Vagina (tissue), 2 donors: ENCODE data around the gene ERVH48-1. TPM values are rescaled to one million over a fixed set of nuclear protein-coding genes. Genes with fewer than 3 reads are reported as not detected.
"Not testable (repeated sequence)": the region's sequence is repeated elsewhere in the genome, so short reads cannot be mapped to it uniquely, and the experiment has no call there.

Experiments used
- DNase-seq, 2 donors: peaks; one replicate each; pipeline ENCODE4 v3.0.0-alpha.2; 2017; ENCODE audit errors: extremely low spot score in 2 of 2
- H3K27ac ChIP-seq: fragments of 200-600 bp; sonication (generic); one replicate; pipeline ENCODE4 v1.5.1; 2019
- H3K27me3 ChIP-seq: fragments of 200-600 bp; sonication (generic); one replicate; pipeline ENCODE4 v1.5.1; 2019
- H3K36me3 ChIP-seq, 2 donors: fragments of 200-600 bp; sonication (generic); one replicate each; pipeline ENCODE4 v1.5.1; 2017 to 2019
- H3K4me1 ChIP-seq: fragments of 200-600 bp; sonication (generic); one replicate; pipeline ENCODE4 v1.5.1; 2019
- H3K4me3 ChIP-seq, 2 donors: fragments of 200-600 bp; sonication (generic); 1 replicate in 1 of 2; 2 replicates in 1 of 2; pipeline ENCODE4 v1.5.1; 2016 to 2019
- H3K9me3 ChIP-seq: fragments of 200-600 bp; sonication (generic); one replicate; pipeline ENCODE4 v1.5.1; 2019
- POLR2A ChIP-seq, 2 donors: fragments of 450-650 bp; IDR thresholded peaks; one replicate each; pipeline ENCODE4 v1.6.1; 2017; ENCODE audit warnings: antibody characterized with exemption in 2 of 2, mild to moderate bottlenecking in 2 of 2, moderate library complexity in 2 of 2
- POLR2AphosphoS5 ChIP-seq, 2 donors: sonication (generic); formaldehyde crosslinking; IDR thresholded peaks; one replicate each; pipeline ENCODE4 v1.9.0; 2017; ENCODE audit warnings: antibody characterized with exemption in 2 of 2, mild to moderate bottlenecking in 2 of 2, low read depth in 1 of 2; ENCODE audit not compliant: insufficient read depth in 1 of 2
- intact Hi-C: fragments of 100-400 bp; cut with DNase I; formaldehyde crosslinking; loops from one replicate; pipeline ENCODE4 v1.15.1; 2023
- total RNA-seq: library from RNA; depleted of rRNA; stranded (reverse); fragments of >200 nt; gene quantifications from one replicate; pipeline ENCODE4 v1.2.3, GENCODE V29; 2016
- TF ChIP-seq, protein P1 (sequence below), 3 experiments: fragments of 450-650 bp in 2 of 3; fragments of 200-600 bp in 1 of 3; sonication (generic) in 1 of 3; IDR thresholded peaks; one replicate each; pipeline ENCODE4 v1.5.1; 2017 to 2019; ENCODE audit warnings: antibody characterized with exemption in 3 of 3, mild to moderate bottlenecking in 2 of 3, moderate library complexity in 2 of 3

Gene ERVH48-1
- total RNA-seq, 1 donor from 2014 or later, result not detected

DNA sequence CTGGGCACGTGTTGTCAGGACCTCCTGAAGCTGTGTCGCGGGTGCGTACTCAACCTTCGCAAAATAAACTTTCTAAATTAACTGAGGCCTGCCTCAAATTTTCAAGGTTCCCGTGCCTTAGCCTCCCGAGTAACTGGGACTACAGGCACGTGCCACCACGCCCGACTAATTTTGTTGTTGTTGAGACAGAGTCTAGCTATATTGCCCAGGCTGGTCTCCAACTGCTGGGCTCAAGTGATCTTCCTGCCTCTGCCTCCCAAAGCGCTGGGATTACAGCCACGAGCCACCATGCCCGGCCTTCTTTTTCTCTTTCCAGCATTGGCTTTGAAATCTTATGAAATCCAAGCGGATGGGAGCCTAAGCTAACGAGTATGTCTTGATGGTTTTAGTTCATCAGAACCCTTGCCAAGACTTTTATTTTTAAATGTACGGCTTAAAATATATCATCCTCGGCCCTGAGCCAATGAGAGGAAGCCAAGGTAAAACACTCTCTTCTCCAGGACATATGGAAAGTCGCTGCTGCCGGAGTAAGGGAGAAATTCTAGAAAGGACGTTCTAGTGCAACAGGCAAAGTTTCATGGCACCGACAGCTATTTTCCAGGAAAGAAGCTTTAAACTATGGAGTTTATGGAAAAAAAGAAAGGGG is 12.7 kb upstream of the ERVH48-1 start:
- intact Hi-C loops, result no loop called here
- Histone ChIP-seq H3K27me3 (no peaks in the 10 kb centered on the region), H3K4me1 (peaks cover 18% of the 10 kb centered on the region), H3K9me3 (no peaks in the 10 kb centered on the region), H3K4me3 (no peak overlapping the region), H3K27ac (no peak overlapping the region), H3K36me3 (no peaks in the 10 kb centered on the region)
- TF ChIP-seq POLR2A (IDR thresholded peaks at IDR 0.05), result no peak
- TF ChIP-seq, protein P1, sequence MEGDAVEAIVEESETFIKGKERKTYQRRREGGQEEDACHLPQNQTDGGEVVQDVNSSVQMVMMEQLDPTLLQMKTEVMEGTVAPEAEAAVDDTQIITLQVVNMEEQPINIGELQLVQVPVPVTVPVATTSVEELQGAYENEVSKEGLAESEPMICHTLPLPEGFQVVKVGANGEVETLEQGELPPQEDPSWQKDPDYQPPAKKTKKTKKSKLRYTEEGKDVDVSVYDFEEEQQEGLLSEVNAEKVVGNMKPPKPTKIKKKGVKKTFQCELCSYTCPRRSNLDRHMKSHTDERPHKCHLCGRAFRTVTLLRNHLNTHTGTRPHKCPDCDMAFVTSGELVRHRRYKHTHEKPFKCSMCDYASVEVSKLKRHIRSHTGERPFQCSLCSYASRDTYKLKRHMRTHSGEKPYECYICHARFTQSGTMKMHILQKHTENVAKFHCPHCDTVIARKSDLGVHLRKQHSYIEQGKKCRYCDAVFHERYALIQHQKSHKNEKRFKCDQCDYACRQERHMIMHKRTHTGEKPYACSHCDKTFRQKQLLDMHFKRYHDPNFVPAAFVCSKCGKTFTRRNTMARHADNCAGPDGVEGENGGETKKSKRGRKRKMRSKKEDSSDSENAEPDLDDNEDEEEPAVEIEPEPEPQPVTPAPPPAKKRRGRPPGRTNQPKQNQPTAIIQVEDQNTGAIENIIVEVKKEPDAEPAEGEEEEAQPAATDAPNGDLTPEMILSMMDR (IDR thresholded peaks at IDR 0.05), result no peak
- no peak for TF ChIP-seq POLR2AphosphoS5 (IDR thresholded peaks at IDR 0.05; ENCODE audit: insufficient read depth in 1 of 2, low read depth in 1 of 2)
- DNase-seq, result no peak

DNA sequence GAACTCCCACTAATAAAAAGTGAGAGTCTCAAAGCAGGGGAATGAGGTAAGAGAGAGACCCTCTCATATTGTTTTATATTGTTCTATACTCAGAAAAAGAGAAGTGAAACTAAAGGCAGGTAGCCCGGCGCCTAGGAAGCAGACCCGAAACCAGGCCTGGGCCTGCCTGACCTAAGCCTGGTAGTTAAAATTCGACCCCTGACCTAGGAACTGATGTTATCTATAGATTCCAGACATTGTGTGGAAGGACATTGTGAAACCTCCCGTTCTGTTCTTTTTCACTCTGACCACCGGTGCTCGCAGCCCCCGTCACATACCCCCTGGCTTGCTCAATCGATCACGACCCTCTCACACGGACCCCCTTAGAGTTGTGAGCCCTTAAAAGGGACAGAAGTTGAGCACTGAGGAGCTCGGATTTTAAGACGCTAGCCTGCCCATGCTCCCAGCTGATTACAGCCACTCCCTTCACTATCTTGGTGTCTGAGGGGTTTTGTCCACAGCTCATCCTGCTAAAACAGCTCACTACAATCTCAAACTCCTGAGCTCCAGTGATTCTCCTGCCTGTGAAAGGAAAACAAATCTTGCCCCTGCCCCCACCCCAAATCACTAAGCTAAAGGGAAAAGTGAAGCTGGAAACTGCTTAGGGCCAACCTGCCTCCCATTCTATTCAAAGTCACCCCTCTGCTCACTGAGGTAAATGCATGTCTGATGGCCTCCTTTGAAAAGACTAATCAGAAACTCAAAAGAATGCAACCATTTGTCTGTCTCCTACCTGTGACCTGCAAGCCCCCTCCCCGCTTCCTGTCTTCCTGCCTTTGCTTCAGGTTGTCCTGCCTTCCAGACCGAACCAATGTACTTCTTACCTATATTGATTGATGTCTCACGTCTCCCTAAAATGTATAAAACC is 11.9 kb upstream of the ERVH48-1 start:
- peaks cover 23% of the 10 kb centered on the region for H3K4me1 ChIP-seq
- DNase-seq, H3K36me3 ChIP-seq: not testable (repeated sequence)

DNA sequence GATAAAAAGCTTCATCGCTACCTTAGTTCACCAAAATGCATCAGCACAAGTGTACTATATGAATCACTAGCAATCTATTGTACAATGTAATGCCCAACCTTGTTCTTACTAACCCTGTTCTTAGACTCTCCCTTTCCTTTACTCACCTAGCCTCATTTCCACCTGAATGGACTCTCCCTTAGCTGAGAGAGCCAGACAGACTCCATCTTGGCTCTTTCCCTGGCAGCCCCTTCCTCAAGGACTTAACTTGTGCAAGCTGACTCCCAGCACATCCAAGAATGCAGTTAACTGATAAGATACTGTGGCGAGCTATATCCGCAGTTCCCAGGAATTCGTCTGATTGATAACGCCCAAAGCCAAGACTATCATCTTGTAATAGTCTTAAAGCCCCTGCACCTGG is 10.9 kb upstream of the ERVH48-1 start:
- DNase-seq, H3K27ac ChIP-seq, H3K4me3 ChIP-seq, H3K9me3 ChIP-seq, H3K36me3 ChIP-seq, intact Hi-C loops, H3K27me3 ChIP-seq: not testable (repeated sequence)
- H3K4me1 ChIP-seq, result peaks cover 23% of the 10 kb centered on the region

More for the DNA sequence above, 11.9 kb upstream of the ERVH48-1 start:
- H3K27ac ChIP-seq, intact Hi-C loops, H3K4me3 ChIP-seq, H3K9me3 ChIP-seq, H3K27me3 ChIP-seq: not testable (repeated sequence)

DNA sequence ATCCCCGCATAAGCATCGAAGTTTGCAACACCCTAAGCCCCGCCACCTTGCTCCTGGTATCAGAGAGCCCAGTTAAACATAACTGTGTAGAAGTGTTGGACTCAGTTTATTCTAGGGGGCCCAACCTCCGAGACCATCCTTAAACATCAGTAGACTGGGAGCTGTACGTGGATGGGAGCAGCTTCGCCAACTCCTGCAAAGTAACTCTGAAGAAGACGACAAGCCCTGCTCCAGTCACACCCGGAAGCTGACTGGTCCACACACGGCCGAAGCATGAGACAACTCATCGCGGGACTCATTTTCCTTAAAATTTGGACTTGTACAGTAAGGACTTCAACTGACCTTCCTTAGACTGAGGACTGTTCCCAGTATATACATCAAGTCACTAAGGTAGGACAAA is 8.5 kb upstream of the ERVH48-1 start:
- H3K36me3 ChIP-seq, H3K4me1 ChIP-seq, intact Hi-C loops, DNase-seq, H3K27ac ChIP-seq, H3K9me3 ChIP-seq, H3K27me3 ChIP-seq, H3K4me3 ChIP-seq: not testable (repeated sequence)

DNA sequence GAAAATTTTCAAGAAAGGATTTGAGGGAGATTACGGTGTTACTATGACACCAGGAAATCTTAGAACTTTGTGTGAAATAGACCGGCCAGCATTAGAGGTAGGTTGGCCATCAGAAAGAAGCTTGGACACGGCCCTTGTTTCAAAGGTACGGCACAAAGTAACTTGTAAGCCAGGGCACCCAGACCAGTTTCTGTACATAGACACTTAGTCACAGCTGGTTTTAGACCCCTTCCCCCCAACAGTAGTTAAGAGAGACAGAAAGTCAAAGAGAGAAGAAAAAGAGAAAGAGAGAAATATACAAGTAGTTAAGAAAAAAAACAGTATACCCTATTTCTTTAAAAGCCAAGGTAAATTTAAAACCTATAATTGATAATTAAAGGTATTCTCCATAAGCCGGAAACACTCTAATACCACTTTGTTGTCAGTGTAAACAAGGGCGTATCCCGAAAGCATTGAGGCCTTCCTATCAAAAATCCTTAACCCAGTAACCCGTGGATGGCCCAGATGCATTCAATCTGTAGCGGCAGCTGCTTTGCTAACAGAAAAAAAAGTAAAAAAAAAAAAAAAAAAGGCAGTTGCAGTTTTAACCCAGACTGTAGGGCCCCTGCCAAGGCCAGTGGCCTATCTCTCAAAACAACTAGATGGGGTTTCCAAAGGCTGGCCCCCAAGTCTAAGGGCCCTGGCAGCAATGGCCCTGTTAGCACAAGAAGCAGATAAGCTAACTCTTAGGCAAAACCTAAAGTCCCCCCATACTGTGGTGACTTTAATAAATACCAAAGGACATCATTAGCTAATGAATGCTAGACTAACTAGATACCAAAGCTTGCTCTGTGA is 7.9 kb upstream of the ERVH48-1 start:
- not testable (repeated sequence) for H3K4me3 ChIP-seq, H3K27ac ChIP-seq

DNA sequence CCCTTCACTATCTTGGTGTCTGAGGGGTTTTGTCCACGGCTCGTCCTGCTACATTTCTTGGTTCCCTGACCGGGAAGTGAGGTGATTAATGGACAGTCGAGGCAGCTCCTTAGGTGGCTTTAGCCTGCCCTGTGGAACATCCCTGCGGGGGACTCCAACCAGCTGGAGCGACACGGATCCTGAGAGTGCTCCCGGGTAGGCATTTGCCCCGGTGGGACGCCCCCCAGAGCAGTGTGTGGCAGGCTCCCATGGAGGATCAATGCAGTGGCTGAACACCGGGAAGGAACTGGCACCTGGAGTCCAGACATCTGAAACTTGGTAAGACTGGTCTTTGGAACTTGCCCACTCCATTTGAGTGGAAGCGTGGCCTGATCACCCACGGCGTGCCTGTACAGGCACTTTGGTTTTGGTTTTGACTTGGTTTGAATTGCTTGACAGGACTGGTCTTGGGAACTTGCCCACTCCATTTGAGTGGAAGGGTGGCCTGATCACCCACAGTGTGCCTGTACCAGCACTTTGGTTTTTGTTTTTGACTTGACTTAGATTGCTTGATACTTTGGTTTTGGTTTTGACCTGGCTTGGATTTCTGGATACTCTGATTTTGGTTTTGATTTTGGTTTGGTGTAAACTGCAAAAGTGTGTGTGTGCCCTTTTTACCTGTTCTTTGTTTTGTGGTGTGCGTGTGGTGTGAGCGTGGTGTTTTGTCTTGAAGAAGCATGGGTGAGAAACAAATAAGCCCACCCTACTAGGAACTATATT is 7.1 kb upstream of the ERVH48-1 start:
- intact Hi-C loops, DNase-seq, H3K9me3 ChIP-seq, H3K4me1 ChIP-seq, H3K4me3 ChIP-seq, H3K27ac ChIP-seq, H3K36me3 ChIP-seq, H3K27me3 ChIP-seq: not testable (repeated sequence)

More for the DNA sequence above, 7.9 kb upstream of the ERVH48-1 start:
- intact Hi-C loops, H3K36me3 ChIP-seq, H3K4me1 ChIP-seq, DNase-seq, H3K27me3 ChIP-seq, H3K9me3 ChIP-seq: not testable (repeated sequence)

DNA sequence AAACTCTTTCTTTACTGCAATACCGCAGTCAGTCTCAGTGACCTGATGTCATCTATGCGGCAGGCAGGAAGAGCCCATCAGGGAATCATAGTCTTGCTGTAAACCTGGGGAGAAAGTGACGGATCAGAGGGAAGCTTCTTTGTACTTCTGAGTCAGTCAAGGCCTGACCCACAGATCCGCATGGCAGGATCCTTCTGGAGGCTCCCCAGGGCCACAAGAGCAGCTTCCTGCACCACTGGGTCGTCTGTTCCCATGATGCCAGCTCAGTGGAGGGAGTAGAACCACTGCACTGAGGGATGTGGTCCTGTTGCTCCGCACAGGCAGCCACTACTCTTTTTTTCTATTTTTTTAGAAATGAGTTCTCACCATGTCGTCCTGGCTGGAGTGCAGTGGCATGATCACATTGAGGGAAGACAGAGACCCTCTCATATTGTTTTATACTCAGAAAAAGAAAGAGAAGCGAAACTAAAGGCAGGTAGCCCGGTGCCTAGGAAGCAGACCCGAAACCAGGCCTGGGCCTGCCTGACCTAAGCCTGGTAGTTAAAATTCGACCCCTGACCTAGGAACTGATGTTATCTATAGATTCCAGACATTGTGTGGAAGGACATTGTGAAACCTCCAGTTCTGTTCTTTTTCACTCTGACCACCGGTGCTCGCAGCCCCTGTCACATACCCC is 6.3 kb upstream of the ERVH48-1 start:
- no peaks in the 10 kb centered on the region for H3K27me3 ChIP-seq
- H3K4me3 ChIP-seq, result no peak overlapping the region
- H3K4me1 ChIP-seq, result peaks cover 4% of the 10 kb centered on the region
- DNase-seq, result no peak
- no peak overlapping the region for H3K27ac ChIP-seq
- intact Hi-C loops, result no loop called here
- no peaks in the 10 kb centered on the region for H3K36me3 ChIP-seq
- TF ChIP-seq POLR2A (IDR thresholded peaks at IDR 0.05) (no peak), POLR2AphosphoS5 (IDR thresholded peaks at IDR 0.05; ENCODE audit: insufficient read depth in 1 of 2, low read depth in 1 of 2) (no peak)
- TF ChIP-seq, protein P1 (IDR thresholded peaks at IDR 0.05), result no peak
- H3K9me3 ChIP-seq, result no peaks in the 10 kb centered on the region
